NCI-H146 (cell line): ENCODE results near the gene NAB2.

ENCODE experiments used
- DNase-seq: peaks from one replicate; lab custom pipeline; 2025; lab: John Stamatoyannopoulos, UW

The NAB2 gene

GRCh38 chr12:57093415-57094207, 4.7 kb downstream of the NAB2 start:
- peak; percentile 9 for DNase-seq

GRCh38 chr12:57094208-57095160, 5.6 kb downstream of the NAB2 start:
- DNase-seq: no peak

- DNase-seq: no peak
Observed at GRCh38 chr12:57095440-57095839, 6.5 kb downstream of the NAB2 start.

- DNase-seq: no peak
Observed at GRCh38 chr12:57096099-57096572, 7.2 kb downstream of the NAB2 start.

GRCh38 chr12:57096748-57097553, 8.0 kb downstream of the NAB2 start:
- DNase-seq: no peak

GRCh38 chr12:57097554-57097835, 8.6 kb downstream of the NAB2 start:
- no peak for DNase-seq

GRCh38 chr12:57098546-57098945, 9.6 kb downstream of the NAB2 start:
- DNase-seq: no peak

GRCh38 chr12:57099047-57099714, 10.3 kb downstream of the NAB2 start:
- DNase-seq: no peak

GRCh38 chr12:57099766-57100165, 10.9 kb downstream of the NAB2 start:
- DNase-seq: no peak

- no peak for DNase-seq
Observed at GRCh38 chr12:57101892-57102695, 13.2 kb downstream of the NAB2 start.

GRCh38 chr12:57103856-57104255, 14.9 kb downstream of the NAB2 start:
- no peak for DNase-seq

- no peak for DNase-seq
Observed at GRCh38 chr12:57104292-57104910, 15.5 kb downstream of the NAB2 start.

GRCh38 chr12:57105011-57105753, 16.3 kb downstream of the NAB2 start:
- no peak for DNase-seq

GRCh38 chr12:57106021-57106708, 17.3 kb downstream of the NAB2 start:
- no peak for DNase-seq

GRCh38 chr12:57107456-57108155, 18.7 kb downstream of the NAB2 start:
- no peak for DNase-seq

GRCh38 chr12:57109207-57110103, 20.5 kb downstream of the NAB2 start:
- DNase-seq: no peak
